DND-41 (cell line): ENCODE data around the gene PFKFB3.

Experiments used
- CTCF ChIP-seq: IDR thresholded peaks from 2 replicates; pipeline ENCODE4 v1.5.1; 2012; ENCODE audit warnings: borderline replicate concordance, low read length, moderate library complexity, mild to moderate bottlenecking; ENCODE audit not compliant: poor library complexity, severe bottlenecking; ENCODE audit errors: extremely low read depth
- EZH2 ChIP-seq: IDR thresholded peaks from 3 replicates; pipeline ENCODE4 v1.6.1; 2012; ENCODE audit warnings: borderline replicate concordance, low read depth, mild to moderate bottlenecking, moderate library complexity, low read length, inconsistent platforms; ENCODE audit not compliant: severe bottlenecking

- TF ChIP-seq CTCF (no peak), EZH2 (no peak)
These were observed 30.4 kb downstream of the PFKFB3 start for GRCh38 chr10:6232846-6233724.
